HG03469 (cell line): ENCODE results near the gene GSG1L.

Source experiments
- ATAC-seq: cut with Tn5 transposase; IDR thresholded peaks from one replicate; pipeline ENCODE4 v1.9.1; 2021; ENCODE audit warnings: mild to moderate bottlenecking, moderate library complexity, moderate number of reproducible peaks; ENCODE audit not compliant: unreplicated experiment

Gene GSG1L

DNA sequence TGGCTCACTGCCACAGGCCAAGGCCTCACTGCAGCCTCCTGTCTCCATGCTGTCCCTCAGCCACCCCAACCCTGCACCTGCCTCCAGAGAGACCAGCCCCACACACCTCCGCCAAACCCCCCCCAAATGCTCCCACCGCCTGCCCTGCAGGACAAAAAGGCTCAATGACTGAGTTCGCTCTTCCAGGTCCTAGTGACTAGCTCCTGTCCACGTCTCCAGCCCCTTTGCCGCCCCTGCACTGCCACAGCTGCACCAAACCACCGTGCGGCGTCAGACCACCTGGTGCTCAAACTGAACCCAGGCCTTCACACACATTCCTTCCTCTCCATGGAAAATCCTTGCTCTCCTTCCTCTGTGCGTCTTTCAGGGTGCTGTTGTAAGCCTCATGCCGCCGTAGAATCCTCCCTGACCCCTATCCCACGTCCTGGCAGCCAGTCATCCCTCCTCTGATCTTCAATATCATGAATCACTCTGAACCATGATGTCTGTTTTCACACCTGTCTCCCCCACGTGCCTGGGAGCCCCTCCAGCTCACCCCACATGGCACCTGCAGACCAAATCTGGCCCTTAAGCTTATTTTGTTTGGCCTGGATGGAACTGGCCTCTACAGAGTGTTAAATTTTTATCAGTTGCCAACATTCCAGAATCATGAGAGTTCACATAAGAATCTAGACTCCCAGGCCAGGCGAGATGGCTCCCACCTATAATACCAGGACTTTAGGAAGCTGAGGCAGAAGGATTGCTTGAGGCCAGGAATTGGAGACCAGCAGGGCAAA, 4.3 kb upstream of the GSG1L start:
- no peak for ATAC-seq

DNA sequence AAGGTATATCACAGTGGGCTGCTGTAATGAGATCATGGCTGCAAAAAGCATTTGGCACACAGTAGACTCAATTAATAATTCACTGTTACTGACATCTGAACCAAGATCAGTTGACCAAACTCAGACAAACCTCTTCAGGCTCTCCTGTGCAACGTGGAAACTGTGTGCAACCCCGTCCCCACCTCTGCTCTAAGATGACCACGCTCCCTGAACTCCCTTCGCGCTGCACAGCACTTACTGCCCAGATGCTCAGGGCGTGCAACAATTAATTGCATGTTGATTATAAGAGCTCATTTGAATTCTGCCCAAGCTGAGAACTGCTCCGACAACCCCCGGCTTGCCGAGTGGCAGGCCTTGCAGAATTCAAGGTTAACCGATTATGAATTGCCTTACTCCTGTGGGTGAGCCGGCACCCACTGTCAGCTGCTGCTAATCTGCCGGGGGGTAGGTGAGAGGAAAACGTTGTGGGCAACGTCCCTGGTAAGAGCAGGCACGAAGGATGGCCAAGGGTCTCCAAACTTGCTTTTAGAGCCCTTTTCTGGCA, 1.3 kb upstream of the GSG1L start:
- ATAC-seq = no peak

DNA sequence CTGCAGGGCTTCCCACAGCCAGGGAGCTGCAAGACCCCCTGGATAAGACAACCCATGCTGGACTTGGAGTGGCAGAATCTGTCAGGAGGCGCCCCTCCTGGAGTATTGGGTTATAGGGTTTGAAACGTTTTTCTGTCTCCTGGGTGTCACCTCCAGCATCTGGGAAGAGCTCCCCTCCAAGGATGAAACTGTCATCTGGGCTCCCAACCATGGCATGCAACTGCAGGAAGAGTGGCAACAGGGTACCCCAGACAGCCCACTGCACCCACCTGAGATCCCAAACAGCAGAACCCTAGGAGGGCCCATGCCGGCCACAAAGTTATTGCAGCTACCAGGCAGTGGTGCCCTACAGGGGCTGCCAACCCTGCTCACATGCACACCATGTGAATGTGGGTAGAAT, 636 bp upstream of the GSG1L start:
- ATAC-seq = no peak

DNA sequence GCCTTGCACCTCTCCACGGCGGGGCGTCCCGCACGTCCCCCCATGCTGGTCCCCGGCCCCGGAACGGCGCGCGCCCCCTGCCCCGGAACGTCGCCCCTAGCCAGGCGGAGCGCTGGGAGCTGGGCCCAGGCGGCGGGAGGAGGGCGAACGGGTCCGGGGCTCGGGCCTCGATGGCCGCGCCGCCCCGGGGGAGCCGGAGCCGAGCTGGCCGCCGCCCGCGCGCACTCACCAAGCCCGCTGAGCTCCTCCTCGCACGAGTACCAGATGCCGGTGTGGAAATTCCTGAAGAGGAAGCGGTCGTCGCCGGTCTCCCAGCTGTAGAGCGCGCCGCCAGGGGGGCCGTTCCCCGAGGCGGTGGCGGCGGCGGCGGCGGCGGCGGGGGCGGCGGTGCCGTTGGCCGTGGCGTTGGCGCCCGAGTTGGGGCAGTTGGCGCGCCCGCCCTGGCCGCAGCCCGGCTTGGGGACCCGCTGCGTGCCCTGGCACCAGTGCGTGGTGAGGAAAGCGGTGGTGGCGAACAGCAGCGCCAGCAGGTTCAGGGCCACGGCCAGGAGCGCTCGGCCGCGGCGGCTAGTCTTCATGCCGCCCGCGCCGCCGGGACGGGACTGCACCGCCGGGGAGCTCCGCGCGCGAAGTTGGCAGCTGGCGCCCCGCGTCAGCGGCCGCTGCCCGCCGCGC, 530 bp downstream of the GSG1L start:
- ATAC-seq = no peak

DNA sequence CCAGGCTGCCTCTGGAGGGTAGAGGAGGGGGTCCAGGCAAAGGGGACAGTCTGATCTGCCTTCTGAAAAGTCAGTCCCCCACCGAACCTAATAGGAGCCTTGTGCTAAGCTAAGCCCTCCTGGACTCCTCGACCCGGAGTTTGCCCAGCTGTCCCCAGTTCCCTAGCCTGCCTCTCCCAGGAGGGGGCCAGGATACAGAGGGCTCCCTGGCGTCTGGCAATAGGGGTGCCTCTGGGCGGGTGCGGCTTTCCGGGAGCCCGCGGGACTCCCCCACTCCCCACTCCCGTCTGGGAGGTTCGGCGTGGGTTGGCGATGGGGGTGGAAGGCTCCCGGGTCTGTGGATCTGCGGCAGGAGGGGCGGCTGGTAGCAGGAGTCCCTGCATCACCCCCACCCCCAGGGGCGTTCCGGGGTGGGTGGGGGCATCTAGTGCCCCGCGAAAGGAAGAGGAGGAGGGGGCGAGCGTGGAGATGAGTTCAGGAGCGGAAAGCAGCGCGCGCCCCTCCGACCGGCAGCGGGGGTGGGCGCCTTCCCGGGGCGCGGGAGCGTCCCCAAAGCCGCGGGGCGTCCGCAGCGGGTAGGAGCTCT, 1.2 kb downstream of the GSG1L start:
- ATAC-seq = no peak

DNA sequence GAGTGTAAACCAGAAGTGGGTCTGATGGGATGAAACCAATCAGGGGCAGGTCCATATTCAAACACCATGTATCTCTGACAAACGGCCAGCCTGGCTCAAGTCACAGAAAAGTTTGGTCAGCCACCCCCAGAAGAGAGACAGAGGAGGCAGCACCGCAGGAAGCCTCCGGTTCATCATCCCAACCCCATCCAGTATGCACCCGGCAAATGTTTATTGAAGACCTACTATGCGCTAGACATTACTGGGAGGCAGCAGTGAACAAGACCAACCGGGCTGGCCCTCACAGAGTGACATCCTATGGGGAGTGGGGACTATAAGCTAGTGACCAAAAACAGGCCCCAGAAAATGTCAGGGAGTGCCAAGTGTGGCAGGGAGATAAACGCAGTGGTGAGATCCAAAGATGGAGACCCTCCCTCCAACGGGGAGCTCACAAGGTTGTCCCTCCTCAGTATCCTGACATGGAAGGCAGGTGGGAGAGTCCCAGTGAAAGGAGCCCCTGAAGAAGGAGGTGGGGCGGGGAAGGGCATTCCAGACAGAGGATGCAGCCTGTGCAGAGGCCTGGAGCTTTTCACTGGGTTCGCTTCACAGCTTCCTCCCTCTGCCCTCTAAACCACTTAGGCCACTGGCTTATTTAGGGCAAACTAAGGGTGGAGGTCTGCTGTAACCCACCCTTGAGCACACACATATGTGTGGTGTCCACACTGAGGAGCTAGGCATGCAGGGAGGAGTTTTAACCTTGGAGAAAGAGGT, 2.0 kb downstream of the GSG1L start:
- no peak for ATAC-seq

DNA sequence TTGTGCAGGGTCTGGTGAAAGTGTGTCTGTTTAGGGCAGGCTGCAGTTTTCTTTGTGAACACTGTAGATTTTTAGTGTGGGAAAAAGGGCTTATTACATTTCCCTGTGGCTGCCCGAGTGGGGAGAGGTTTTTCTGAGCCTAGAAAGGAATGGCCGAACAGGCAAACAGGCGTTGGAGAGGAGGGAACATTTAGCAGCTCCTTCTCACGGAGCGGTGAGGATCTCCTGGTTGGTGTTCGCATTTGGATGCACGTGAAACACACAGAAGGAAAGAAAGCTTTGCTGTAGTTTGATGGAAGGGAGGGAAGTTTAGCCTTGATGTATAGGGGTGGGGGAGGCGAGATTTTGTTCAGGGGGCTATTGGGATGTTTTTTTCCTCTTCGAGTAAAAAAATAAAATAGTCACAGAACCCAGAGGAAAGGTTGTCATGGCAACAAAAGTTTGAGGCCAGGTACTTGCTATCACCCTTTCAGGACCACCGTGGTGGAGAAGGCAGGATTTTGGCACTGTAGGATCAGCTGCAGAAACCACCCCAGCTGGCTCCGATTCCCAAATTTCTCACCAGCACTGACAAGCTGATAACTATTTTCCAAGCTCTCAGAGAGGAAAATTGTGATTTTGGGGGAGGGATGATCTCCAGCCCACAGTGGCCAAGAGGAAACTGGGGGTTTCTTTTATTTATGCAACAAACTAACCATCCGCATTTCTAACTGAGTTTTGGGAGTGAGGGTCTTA, 3.5 kb downstream of the GSG1L start:
- no peak for ATAC-seq

DNA sequence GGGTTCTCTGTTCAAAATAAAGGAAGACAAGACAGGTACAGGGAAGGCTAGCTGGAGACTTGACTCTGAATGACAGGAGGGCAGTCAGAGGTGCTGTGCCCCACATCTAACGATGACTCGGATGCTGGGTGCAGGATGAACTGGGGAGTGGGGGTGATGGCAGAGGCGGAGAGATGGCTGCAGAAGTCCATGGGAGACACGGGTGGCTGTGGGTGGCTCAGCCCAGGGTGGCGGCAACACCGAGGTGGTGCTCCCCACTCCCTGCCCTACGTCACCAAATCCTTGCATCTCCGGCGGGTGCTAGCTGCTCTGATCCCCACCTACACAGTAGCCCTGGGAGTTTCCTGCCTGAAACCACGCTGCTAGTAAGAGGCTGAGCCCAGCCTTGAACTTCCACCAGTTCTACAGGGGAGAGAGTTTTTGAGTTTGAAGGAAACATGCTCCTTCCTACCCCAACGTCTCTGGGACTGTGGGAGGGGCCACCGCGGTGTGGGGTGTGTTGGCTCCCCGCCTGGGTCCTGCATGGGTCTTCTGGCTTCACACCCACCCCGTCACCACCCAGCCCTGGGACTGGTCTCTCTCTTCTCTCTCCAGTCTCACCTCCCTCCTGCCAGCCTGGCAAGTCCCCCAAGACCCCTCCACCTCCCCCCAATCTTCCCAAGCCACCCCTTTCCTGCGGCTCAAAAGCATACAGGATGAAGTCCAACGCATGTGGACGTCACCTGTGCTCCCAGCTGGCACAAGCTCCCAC, 4.5 kb downstream of the GSG1L start:
- no peak for ATAC-seq

DNA sequence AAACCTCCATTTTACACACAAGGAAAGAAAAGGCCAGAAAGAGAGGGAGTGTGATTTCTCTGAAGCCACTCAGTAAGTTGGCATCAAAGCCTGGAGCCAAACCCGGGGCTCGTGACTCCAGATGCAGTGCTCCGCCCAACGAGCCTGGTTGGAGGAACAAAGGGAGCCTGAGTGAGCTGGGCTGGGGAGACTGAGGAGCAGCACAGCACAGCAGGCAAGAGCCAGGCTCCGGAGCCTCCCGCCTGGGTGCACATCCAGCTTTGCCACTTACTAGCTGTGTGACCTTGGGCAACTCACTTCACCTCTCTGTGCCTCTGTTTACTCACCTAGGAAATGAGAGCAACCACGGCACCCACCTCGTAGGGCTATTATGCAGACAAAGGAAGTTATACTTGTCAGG, 5.6 kb downstream of the GSG1L start:
- ATAC-seq = no peak

DNA sequence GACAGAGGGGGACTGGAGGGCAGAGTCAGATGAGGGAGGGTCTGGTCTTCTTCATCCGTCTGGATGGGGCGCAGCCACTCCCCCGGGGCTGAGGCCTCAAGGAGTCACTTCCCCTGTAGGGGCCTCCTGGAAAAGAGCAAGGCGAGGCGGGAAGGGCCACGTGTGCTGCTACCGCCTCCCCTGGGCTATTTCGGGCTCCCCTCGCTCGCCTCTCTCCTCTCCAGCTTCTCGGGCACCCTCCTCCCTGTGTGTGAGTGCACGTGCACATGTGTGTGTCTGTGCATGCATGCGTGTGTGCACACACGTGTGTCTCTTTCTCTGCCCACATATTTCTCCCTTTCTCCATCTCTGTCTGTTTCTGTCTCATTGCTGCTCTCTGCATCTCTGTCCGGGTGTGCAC, 10.1 kb downstream of the GSG1L start:
- ATAC-seq = no peak

DNA sequence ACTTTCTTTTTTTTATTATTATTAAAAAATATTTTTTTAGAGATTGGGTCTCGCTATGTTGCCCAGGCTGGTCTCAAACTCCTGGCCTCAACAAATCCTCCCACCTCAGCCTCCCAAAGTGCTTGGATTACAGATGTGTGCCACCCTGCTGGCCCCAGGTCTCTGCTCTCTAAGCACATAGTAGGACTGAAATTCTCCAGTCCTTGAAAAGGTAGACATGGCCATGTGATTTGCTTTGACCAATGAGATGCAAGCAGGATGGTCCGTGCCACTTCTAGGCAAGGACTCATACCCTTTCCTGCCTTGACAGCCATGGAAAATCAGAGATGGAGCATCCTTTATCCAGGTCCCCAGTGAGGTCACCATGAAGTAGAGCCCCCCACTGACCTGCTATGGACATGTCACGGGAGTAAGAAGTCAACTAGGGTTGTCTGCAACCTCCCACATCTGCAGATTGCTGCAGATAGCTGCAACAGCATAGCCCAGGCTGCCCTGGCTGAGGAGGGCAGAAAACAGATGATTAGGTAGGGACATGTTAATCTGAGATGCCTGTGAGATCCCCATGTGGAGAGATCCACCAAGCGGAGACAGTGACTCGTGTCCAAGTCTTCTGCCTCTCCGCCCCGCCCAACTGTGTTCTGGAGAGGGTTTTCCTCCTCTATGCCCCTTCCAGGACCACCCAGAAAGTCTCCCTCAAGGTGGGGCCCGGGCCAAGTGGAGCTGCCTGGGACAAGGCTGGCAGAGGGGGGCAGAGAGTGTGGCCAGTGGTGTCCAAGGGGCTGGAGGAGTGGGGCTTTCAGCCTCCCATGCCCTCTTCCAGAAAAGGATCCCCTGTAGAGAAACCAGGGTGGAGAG, 11.0 kb downstream of the GSG1L start:
- ATAC-seq = no peak

DNA sequence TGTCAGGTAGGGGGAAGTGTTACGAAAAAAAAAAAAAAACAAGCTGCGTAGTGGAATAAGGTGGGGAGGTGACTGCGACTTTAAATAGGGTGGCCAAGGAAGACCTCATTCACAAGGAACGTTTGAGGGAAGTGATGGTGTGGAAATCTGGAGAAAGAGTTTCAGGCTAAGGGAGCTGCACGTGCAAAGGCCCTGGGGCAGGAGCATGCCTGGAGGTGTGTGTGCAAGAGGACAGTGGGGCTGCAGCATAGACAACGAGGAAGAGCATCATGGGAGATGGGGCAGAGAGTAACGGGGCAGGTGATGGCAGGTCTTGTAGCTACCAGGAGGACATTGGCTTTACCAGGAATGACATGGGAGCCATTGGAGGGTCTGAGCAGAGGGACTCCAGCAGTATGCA, 12.0 kb downstream of the GSG1L start:
- no peak for ATAC-seq

DNA sequence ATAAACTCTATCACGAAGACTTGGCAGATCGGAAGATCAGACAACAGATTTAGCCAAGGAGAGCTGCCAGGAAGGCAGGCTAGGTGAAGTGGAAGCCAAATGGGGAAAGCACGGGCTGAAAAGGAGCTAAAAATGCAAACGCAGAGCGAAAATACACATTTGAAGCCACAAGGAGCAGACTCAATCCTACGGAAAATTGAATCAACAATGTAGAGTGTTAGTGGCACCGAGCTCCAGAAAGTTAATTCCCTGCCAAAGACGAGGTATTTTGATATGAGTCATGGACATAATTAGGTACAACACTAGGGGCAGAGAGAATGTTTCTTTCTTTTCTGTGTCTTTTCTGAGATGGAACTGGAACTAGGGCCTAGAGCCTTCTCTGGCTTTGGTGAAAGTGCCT, 20.7 kb downstream of the GSG1L start:
- ATAC-seq = no peak

DNA sequence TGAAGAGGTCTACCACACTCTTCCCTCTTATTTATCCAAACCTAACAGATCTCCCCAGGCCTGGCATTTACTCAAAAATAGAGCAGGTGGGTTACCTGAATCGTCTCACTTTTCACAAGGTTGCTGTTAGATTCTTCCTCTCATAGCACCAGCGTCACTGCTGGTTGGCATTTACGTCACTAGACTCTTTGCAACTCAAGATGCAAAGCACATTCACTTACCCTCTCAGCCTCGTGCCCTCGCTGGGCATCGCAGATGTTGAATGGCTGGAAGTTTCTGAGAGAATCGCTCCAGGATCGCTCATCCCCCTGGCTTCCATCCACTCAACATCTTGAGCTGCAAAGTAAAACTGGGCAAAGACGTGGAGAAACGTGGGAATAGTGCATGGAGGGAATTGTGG, 21.9 kb downstream of the GSG1L start:
- ATAC-seq = no peak

DNA sequence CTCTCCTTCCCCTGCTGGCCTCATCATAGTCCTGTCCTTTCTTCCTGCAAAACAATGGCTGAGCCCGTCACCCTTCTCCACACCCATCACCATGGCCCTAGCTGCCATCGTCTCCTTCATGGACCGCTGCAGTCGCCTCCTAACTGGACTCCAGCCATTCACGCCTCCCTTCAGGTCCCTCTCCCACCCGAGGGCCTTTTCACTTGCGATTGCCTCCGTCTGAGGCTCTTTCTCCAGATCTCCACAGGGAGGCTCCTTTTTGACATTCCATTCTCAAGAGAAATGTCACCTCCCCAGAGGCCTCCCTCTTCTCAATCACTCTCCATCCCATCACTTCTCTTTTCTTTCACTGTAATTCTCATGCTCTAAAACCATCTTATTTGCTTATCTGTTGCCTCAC, 23.5 kb downstream of the GSG1L start:
- ATAC-seq = no peak

DNA sequence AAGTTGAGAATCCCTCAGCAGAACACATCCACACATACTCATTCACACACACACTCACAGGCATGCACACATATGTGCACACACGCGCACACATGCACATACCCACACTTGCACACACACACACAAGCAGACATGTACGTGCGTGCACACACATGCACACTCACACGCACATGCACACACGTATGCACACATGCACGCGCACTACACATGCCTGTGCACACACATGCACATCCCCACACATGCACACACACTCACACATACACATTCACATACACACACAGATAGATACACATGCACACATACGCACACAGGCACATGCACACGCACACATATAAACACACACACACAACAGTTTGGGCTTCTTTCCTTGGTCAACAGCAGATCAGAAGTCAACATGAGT, 24.0 kb downstream of the GSG1L start:
- no peak for ATAC-seq

DNA sequence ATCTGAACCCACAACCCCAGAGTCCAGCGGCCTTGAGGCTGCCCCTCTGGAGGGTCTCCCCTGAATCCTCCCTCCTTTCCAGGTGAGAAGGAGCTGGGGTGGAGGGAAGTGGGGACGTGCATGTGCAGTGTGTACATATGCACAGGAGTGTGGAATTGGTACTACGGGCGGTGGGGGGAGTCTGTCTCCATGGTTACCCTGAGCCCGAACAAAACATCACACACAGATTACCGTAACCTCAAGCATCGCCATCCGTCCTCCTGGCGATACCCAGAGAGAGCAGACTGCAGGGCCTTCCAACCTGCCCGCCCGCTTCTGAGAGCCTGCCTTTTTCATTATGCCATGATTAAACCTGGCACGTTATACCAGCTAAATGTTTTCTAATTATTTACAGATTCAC, 25.1 kb downstream of the GSG1L start:
- no peak for ATAC-seq

DNA sequence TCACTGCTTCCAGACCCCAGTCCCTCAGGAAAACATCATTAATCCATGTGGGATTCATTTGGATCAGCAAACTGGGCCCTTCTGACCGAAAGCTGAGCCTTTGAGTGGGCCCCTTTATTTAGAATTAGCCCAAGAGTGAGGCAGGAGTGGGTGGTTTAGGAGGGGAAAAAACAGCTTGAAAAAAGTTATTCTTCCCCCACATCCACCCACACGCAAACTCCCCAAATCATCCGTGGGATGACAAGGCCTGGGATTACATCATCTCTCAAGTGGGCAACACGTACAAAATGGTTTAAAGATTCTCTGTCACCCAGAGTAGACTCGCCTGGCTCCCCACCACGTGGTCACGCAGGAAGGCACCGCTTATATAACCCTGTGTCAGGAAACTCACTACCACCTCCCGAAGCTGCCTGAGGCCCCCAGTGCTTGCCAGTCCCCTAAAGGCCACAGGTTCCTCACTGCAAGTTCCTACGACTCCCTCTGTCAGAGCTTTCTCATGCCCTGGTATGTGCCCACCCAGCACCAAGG, 27.6 kb downstream of the GSG1L start:
- no peak for ATAC-seq

DNA sequence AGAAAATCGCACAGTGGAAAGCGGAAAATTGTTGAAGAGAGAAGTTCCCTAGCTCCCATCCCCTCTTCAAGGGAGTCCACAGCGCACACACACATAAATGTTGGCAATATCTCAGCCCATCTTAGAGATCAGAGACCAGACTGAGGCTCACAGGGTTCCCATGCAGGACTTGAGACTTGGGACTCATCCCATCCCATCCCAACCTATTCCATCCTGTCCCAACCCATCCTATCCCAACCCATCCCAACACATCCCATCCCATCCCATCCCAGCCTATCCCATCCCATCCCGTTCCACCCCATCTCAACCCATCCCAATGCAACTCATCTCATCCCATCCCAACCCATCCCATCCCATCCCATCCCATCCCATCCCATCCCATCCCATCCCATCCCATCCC, 29.6 kb downstream of the GSG1L start:
- no peak for ATAC-seq
